A673 (cell line): ENCODE measurements around the gene AOPEP.

Experiments
- EZH2 ChIP-seq: fragments of 200-600 bp; sonication (generic); IDR thresholded peaks from 2 replicates; pipeline ENCODE4 v1.6.1; 2017; ENCODE audit warnings: borderline replicate concordance, low read depth, mild to moderate bottlenecking, mixed read lengths, antibody characterized with exemption, low read length; ENCODE audit not compliant: poor library complexity, severe bottlenecking
- TF ChIP-seq, protein P1 (sequence below): fragments of 300-800, 200-600 bp; sonication (generic); conservative IDR thresholded peaks from 2 replicates; pipeline ENCODE4 v1.5.1; 2017; ENCODE audit warnings: low read depth, mild to moderate bottlenecking, antibody characterized with exemption, low read length, moderate library complexity, mixed read lengths

DNA sequence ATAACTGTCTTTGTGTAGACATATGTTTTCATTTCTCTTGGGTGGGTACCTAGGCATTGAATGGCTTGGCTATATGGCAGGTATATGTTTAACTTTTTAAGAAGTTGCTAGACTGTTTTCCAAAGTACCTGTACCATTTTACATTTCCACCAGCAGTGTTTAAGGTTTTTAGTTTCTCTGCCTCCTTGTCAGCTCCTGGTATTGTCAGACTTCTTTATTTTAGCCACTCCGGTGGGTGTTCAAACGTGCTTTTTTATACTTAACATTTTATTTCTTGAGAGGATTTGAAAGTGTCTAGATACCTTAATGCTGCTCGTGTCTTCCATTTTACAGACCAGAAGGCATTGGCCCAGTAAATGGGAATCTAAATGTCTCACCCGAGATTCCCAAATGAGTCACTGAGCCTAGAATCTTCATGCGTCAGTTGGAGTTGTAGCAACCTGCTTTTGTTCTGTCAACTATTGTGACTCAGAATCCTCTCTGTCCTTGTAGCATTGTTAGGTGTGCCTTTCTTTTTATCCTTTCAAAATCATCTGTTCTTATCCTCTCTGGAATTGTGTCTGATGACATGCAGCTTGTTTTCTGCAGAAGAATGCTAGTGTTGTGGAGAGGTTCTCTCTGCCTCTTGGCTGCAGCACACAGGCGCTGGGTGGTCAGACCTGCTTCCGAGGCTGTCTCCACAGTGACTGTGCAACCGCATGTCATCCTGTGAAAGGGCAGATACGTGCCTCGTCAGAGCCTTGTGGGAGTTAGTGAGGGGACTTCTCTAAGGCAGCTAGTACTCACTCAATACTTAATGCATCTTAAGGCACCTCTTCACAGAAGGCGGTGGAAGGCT is 291.8 kb downstream of the AOPEP start:
- TF ChIP-seq, protein P1, sequence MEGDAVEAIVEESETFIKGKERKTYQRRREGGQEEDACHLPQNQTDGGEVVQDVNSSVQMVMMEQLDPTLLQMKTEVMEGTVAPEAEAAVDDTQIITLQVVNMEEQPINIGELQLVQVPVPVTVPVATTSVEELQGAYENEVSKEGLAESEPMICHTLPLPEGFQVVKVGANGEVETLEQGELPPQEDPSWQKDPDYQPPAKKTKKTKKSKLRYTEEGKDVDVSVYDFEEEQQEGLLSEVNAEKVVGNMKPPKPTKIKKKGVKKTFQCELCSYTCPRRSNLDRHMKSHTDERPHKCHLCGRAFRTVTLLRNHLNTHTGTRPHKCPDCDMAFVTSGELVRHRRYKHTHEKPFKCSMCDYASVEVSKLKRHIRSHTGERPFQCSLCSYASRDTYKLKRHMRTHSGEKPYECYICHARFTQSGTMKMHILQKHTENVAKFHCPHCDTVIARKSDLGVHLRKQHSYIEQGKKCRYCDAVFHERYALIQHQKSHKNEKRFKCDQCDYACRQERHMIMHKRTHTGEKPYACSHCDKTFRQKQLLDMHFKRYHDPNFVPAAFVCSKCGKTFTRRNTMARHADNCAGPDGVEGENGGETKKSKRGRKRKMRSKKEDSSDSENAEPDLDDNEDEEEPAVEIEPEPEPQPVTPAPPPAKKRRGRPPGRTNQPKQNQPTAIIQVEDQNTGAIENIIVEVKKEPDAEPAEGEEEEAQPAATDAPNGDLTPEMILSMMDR, result no peak
- no peak for TF ChIP-seq EZH2
